ENCODE data around the gene PRKCH.

GRCh38 chr14:61396694-61397093, 75.3 kb downstream of the PRKCH start:
- TF ChIP-seq CTCF (IDR thresholded peaks at IDR 0.05): no peak
- TF ChIP-seq ZFX (IDR thresholded peaks at IDR 0.05; ENCODE audit: borderline replicate concordance): no peak

Data from 22Rv1 (cell line).